KOPT-K1 (cell line): ENCODE results near the gene MAP7D3.
"Not testable (repeated sequence)": the region's sequence is repeated elsewhere in the genome, so short reads cannot be mapped to it uniquely, and the experiment has no call there.

Source experiments
- H3K27ac ChIP-seq: fragments of 200-600 bp; sonication (generic); 2 replicates; pipeline ENCODE4 v1.5.1; 2016; ENCODE audit warnings: antibody characterized with exemption, mild to moderate bottlenecking, low read depth, low read length; ENCODE audit not compliant: poor library complexity, severe bottlenecking
- H3K36me3 ChIP-seq: fragments of 200-600 bp; sonication (generic); 2 replicates; pipeline ENCODE4 v1.5.1; 2017; ENCODE audit warnings: antibody characterized with exemption, mild to moderate bottlenecking, low read length, moderate library complexity; ENCODE audit not compliant: insufficient read depth
- H3K9me3 ChIP-seq: fragments of 200-600 bp; sonication (generic); 2 replicates; pipeline ENCODE4 v1.5.1; 2017; ENCODE audit warnings: antibody characterized with exemption, low read length, mild to moderate bottlenecking; ENCODE audit not compliant: insufficient read depth, poor library complexity, severe bottlenecking

The MAP7D3 gene

GRCh38 chrX:136251041-136251991, at the start of gene MAP7D3:
Gene MAP7D3, minus strand, starts transcription at chrX:136251400. Its CDS starts 42 bp downstream, at chrX:136251358.
- H3K36me3 ChIP-seq: peaks cover 4% of the 10 kb centered on the region; the same call in 1 of the 2 replicates
- H3K9me3 ChIP-seq: no peaks in the 10 kb centered on the region
- H3K27ac ChIP-seq: peak within 1 kb of the TSS; percentile 72

- not testable (repeated sequence) for H3K27ac ChIP-seq, H3K9me3 ChIP-seq, H3K36me3 ChIP-seq
Measured at GRCh38 chrX:136300721-136301120, 49.5 kb upstream of the MAP7D3 start, which contains the start of gene ADGRG4. Gene ADGRG4, plus strand, starts transcription at chrX:136300963. Its CDS starts 7,815 bp downstream, at chrX:136308778.

GRCh38 chrX:136295380-136295779, 44.2 kb upstream of the MAP7D3 start:
- Histone ChIP-seq H3K27ac (no peak overlapping the region), H3K9me3 (no peaks in the 10 kb centered on the region)

GRCh38 chrX:136292656-136293055, 41.5 kb upstream of the MAP7D3 start:
- no peaks in the 10 kb centered on the region for H3K36me3 ChIP-seq

More at GRCh38 chrX:136295380-136295779, 44.2 kb upstream of the MAP7D3 start:
- H3K36me3 ChIP-seq: no peaks in the 10 kb centered on the region

GRCh38 chrX:136291824-136292223, 40.6 kb upstream of the MAP7D3 start:
- no peaks in the 10 kb centered on the region for H3K36me3 ChIP-seq
- H3K27ac ChIP-seq: no peak overlapping the region
- H3K9me3 ChIP-seq: no peaks in the 10 kb centered on the region

More at GRCh38 chrX:136292656-136293055, 41.5 kb upstream of the MAP7D3 start:
- Histone ChIP-seq H3K27ac (no peak overlapping the region), H3K9me3 (no peaks in the 10 kb centered on the region)

- H3K36me3 ChIP-seq, H3K9me3 ChIP-seq, H3K27ac ChIP-seq: not testable (repeated sequence)
Measured at GRCh38 chrX:136286375-136286774, 35.2 kb upstream of the MAP7D3 start.

- Histone ChIP-seq H3K27ac (no peak overlapping the region), H3K9me3 (no peaks in the 10 kb centered on the region), H3K36me3 (no peaks in the 10 kb centered on the region)
Measured at GRCh38 chrX:136275553-136275952, 24.4 kb upstream of the MAP7D3 start.

GRCh38 chrX:136273986-136274385, 22.8 kb upstream of the MAP7D3 start:
- no peaks in the 10 kb centered on the region for H3K36me3 ChIP-seq
- H3K9me3 ChIP-seq: no peaks in the 10 kb centered on the region
- no peak overlapping the region for H3K27ac ChIP-seq

GRCh38 chrX:136272325-136272724, 21.1 kb upstream of the MAP7D3 start:
- Histone ChIP-seq H3K27ac (no peak overlapping the region), H3K9me3 (no peaks in the 10 kb centered on the region)

GRCh38 chrX:136271300-136271699, 20.1 kb upstream of the MAP7D3 start:
- no peaks in the 10 kb centered on the region for H3K36me3 ChIP-seq
- H3K27ac ChIP-seq: no peak overlapping the region
- no peaks in the 10 kb centered on the region for H3K9me3 ChIP-seq

More at GRCh38 chrX:136272325-136272724, 21.1 kb upstream of the MAP7D3 start:
- no peaks in the 10 kb centered on the region for H3K36me3 ChIP-seq

- Histone ChIP-seq H3K9me3 (no peaks in the 10 kb centered on the region), H3K36me3 (no peaks in the 10 kb centered on the region), H3K27ac (no peak overlapping the region)
Measured at GRCh38 chrX:136269921-136270320, 18.7 kb upstream of the MAP7D3 start.

GRCh38 chrX:136268051-136269048, 17.1 kb upstream of the MAP7D3 start:
- no peak overlapping the region for H3K27ac ChIP-seq
- no peaks in the 10 kb centered on the region for H3K36me3 ChIP-seq
- no peaks in the 10 kb centered on the region for H3K9me3 ChIP-seq

- no peaks in the 10 kb centered on the region for H3K36me3 ChIP-seq
- no peaks in the 10 kb centered on the region for H3K9me3 ChIP-seq
- no peak overlapping the region for H3K27ac ChIP-seq
Measured at GRCh38 chrX:136266828-136267227, 15.6 kb upstream of the MAP7D3 start.

GRCh38 chrX:136262812-136263315, 11.7 kb upstream of the MAP7D3 start:
- Histone ChIP-seq H3K9me3 (no peaks in the 10 kb centered on the region), H3K27ac (no peak overlapping the region), H3K36me3 (no peaks in the 10 kb centered on the region)
